Vagina (tissue), 2 donors: ENCODE results near the gene OR4N2. TPM values are rescaled to one million over a fixed set of nuclear protein-coding genes. Genes with fewer than 3 reads are reported as not detected.
"Not testable (repeated sequence)": the region's sequence is repeated elsewhere in the genome, so short reads cannot be mapped to it uniquely, and the experiment has no call there.

Experiments
- DNase-seq, 2 donors: peaks; one replicate each; pipeline ENCODE4 v3.0.0-alpha.2; 2017; ENCODE audit errors: extremely low spot score in 2 of 2
- H3K27ac ChIP-seq: fragments of 200-600 bp; sonication (generic); one replicate; pipeline ENCODE4 v1.5.1; 2019
- H3K27me3 ChIP-seq: fragments of 200-600 bp; sonication (generic); one replicate; pipeline ENCODE4 v1.5.1; 2019
- H3K36me3 ChIP-seq, 2 donors: fragments of 200-600 bp; sonication (generic); one replicate each; pipeline ENCODE4 v1.5.1; 2017 to 2019
- H3K4me1 ChIP-seq: fragments of 200-600 bp; sonication (generic); one replicate; pipeline ENCODE4 v1.5.1; 2019
- H3K4me3 ChIP-seq, 2 donors: fragments of 200-600 bp; sonication (generic); 1 replicate in 1 of 2; 2 replicates in 1 of 2; pipeline ENCODE4 v1.5.1; 2016 to 2019
- H3K9me3 ChIP-seq: fragments of 200-600 bp; sonication (generic); one replicate; pipeline ENCODE4 v1.5.1; 2019
- POLR2A ChIP-seq, 2 donors: fragments of 450-650 bp; IDR thresholded peaks; one replicate each; pipeline ENCODE4 v1.6.1; 2017; ENCODE audit warnings: antibody characterized with exemption in 2 of 2, mild to moderate bottlenecking in 2 of 2, moderate library complexity in 2 of 2
- POLR2AphosphoS5 ChIP-seq, 2 donors: sonication (generic); formaldehyde crosslinking; IDR thresholded peaks; one replicate each; pipeline ENCODE4 v1.9.0; 2017; ENCODE audit warnings: antibody characterized with exemption in 2 of 2, mild to moderate bottlenecking in 2 of 2, low read depth in 1 of 2; ENCODE audit not compliant: insufficient read depth in 1 of 2
- intact Hi-C: fragments of 100-400 bp; cut with DNase I; formaldehyde crosslinking; loops from one replicate; pipeline ENCODE4 v1.15.1; 2023
- total RNA-seq: library from RNA; depleted of rRNA; stranded (reverse); fragments of >200 nt; gene quantifications from one replicate; pipeline ENCODE4 v1.2.3, GENCODE V29; 2016
- TF ChIP-seq, protein P1 (sequence below), 3 experiments: fragments of 450-650 bp in 2 of 3; fragments of 200-600 bp in 1 of 3; sonication (generic) in 1 of 3; IDR thresholded peaks; one replicate each; pipeline ENCODE4 v1.5.1; 2017 to 2019; ENCODE audit warnings: antibody characterized with exemption in 3 of 3, mild to moderate bottlenecking in 2 of 3, moderate library complexity in 2 of 3

Gene OR4N2
- total RNA-seq, 1 donor from 2014 or later = not detected

- no peak overlapping the region for H3K4me3 ChIP-seq
- TF ChIP-seq, protein P1, sequence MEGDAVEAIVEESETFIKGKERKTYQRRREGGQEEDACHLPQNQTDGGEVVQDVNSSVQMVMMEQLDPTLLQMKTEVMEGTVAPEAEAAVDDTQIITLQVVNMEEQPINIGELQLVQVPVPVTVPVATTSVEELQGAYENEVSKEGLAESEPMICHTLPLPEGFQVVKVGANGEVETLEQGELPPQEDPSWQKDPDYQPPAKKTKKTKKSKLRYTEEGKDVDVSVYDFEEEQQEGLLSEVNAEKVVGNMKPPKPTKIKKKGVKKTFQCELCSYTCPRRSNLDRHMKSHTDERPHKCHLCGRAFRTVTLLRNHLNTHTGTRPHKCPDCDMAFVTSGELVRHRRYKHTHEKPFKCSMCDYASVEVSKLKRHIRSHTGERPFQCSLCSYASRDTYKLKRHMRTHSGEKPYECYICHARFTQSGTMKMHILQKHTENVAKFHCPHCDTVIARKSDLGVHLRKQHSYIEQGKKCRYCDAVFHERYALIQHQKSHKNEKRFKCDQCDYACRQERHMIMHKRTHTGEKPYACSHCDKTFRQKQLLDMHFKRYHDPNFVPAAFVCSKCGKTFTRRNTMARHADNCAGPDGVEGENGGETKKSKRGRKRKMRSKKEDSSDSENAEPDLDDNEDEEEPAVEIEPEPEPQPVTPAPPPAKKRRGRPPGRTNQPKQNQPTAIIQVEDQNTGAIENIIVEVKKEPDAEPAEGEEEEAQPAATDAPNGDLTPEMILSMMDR (IDR thresholded peaks at IDR 0.05) = no peak
- TF ChIP-seq POLR2A (IDR thresholded peaks at IDR 0.05) (no peak), POLR2AphosphoS5 (IDR thresholded peaks at IDR 0.05; ENCODE audit: insufficient read depth in 1 of 2, low read depth in 1 of 2) (no peak)
- intact Hi-C loops = no loop called here
- H3K27ac ChIP-seq = no peak overlapping the region
- no peak for DNase-seq
- H3K27me3 ChIP-seq = no peaks in the 10 kb centered on the region
- no peaks in the 10 kb centered on the region for H3K36me3 ChIP-seq
- H3K9me3 ChIP-seq = no peaks in the 10 kb centered on the region
- H3K4me1 ChIP-seq = no peaks in the 10 kb centered on the region
Observed at GRCh38 chr14:19851365-19851764, 47.8 kb downstream of the OR4N2 start.

DNA sequence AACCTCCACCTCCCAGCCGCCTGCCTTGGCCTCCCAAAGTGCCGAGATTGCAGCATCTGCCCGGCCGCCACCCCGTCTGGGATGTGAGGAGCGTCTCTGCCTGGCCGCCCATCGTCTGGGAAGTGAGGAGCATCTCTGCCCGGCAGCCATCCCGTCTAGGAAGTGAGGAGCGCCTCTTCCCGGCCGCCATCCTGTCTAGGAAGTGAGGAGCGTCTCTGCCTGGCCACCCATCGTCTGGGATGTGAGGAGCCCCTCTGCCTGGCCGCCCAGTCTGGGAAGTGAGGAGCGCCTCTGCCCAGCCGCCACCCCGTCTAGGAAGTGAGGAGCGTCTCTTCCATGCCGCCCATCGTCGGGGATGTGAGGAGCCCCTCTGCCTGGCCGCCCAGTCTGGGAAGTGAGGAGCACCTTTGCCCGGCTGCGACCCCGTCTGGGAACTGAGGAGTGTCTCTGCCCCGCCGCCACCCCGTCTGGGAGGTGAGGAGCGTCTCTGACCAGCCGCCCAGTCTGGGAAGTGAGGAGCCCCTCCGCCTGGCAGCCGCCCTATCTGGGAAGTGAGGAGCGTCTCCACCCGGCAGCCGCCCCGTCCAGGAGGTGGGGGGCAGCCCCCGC lies 62.6 kb downstream of the OR4N2 start:
- H3K27me3 ChIP-seq, DNase-seq, H3K4me3 ChIP-seq, intact Hi-C loops, H3K9me3 ChIP-seq, H3K4me1 ChIP-seq, H3K27ac ChIP-seq, H3K36me3 ChIP-seq: not testable (repeated sequence)

- Histone ChIP-seq H3K36me3 (no peaks in the 10 kb centered on the region), H3K27me3 (no peaks in the 10 kb centered on the region), H3K4me1 (no peaks in the 10 kb centered on the region), H3K4me3 (no peak overlapping the region), H3K9me3 (no peaks in the 10 kb centered on the region), H3K27ac (no peak overlapping the region)
- TF ChIP-seq, protein P1 (IDR thresholded peaks at IDR 0.05) = no peak
- TF ChIP-seq POLR2A (IDR thresholded peaks at IDR 0.05) (no peak), POLR2AphosphoS5 (IDR thresholded peaks at IDR 0.05; ENCODE audit: insufficient read depth in 1 of 2, low read depth in 1 of 2) (no peak)
- no peak for DNase-seq
- intact Hi-C loops = no loop called here
Observed at GRCh38 chr14:19873178-19873577, 69.6 kb downstream of the OR4N2 start.

DNA sequence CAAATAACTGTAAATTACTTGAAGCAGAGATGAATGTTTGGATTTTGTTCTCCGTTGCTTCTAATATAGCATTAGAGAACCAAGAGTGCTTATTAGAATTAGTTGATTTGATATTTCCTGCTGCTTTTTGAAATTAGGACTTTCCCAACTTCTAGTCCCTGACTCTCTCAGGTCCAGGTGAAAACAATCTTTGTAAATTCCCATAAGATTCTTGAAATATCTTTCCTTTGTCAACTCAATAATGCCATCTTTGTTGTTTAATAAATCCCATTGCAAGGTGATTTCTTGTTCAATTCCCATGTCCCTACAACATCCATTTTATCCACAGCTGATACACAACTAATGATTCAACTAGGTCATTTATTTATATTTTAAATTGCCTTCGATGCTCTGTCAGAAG lies 71.3 kb downstream of the OR4N2 start, which contains the start of gene OR4K2:
OR4K2 (plus strand) TSS at position 301 of the 400 bp plus-strand sequence. CDS start 1,126 bp downstream, outside the sequence.
- TF ChIP-seq POLR2A (IDR thresholded peaks at IDR 0.05) (no peak), POLR2AphosphoS5 (IDR thresholded peaks at IDR 0.05; ENCODE audit: insufficient read depth in 1 of 2, low read depth in 1 of 2) (no peak)
- TF ChIP-seq, protein P1 (IDR thresholded peaks at IDR 0.05) = no peak

GRCh38 chr14:19878029-19878642 lies 74.6 kb downstream of the OR4N2 start:
- DNase-seq = no peak
- TF ChIP-seq POLR2AphosphoS5 (IDR thresholded peaks at IDR 0.05; ENCODE audit: insufficient read depth in 1 of 2, low read depth in 1 of 2) (no peak), POLR2A (IDR thresholded peaks at IDR 0.05) (no peak)
- TF ChIP-seq, protein P1 (IDR thresholded peaks at IDR 0.05) = no peak
- Histone ChIP-seq H3K4me1 (no peaks in the 10 kb centered on the region), H3K9me3 (no peaks in the 10 kb centered on the region), H3K36me3 (no peaks in the 10 kb centered on the region), H3K4me3 (no peak overlapping the region), H3K27ac (no peak overlapping the region), H3K27me3 (no peaks in the 10 kb centered on the region)
- intact Hi-C loops = no loop called here

More for the DNA sequence above, 71.3 kb downstream of the OR4N2 start, which contains the start of gene OR4K2:
- no peak within 1 kb of the TSS for H3K27ac ChIP-seq
- no peak within 1 kb of the TSS for H3K4me3 ChIP-seq
- no peaks in the 10 kb centered on the region for H3K27me3 ChIP-seq
- no peaks in the 10 kb centered on the region for H3K9me3 ChIP-seq
- H3K36me3 ChIP-seq = no peaks in the 10 kb centered on the region
- no peaks in the 10 kb centered on the region for H3K4me1 ChIP-seq
- no peak for DNase-seq
- intact Hi-C loops = no loop called here

Other genes with a start within 250 kb of the OR4N2 start
- gene OR11H2, start 89.9 kb upstream of the OR4N2 start, total RNA-seq = not detected
- gene OR4Q3, start 60.2 kb upstream of the OR4N2 start, total RNA-seq = not detected
- gene OR4M1, start 30.3 kb upstream of the OR4N2 start, total RNA-seq = not detected
- gene OR4K2, start 71.4 kb downstream of the OR4N2 start, total RNA-seq = not detected
- gene OR4K5, start 116.8 kb downstream of the OR4N2 start, total RNA-seq = not detected
- gene OR4K1, start 127.1 kb downstream of the OR4N2 start, total RNA-seq = not detected
- gene OR4K15, start 171.8 kb downstream of the OR4N2 start, total RNA-seq = not detected
- not detected for gene OR4Q2, start 198.4 kb downstream of the OR4N2 start, total RNA-seq
- not detected for gene OR4K14, start 215.5 kb downstream of the OR4N2 start, total RNA-seq
- gene OR4K13, start 232.3 kb downstream of the OR4N2 start, total RNA-seq = not detected